Measurements from ENCODE around the gene SIM1. TPM values are rescaled to one million over a fixed set of nuclear protein-coding genes. Genes with fewer than 3 reads are reported as not detected.

Gene SIM1
- total RNA-seq, 4 donors from 2014 or later: not detected

- WGBS, 2 donors (ENCODE audit: low coverage in 1 of 2): 15 to 17% methylated on average over 3 of the region's 3 CpGs
- Histone ChIP-seq H3K27me3 (peaks cover 100% of the 10 kb centered on the region), H3K4me1 (peaks cover 0 to 24% (median 2%) of the 10 kb centered on the region in 3 donors)
These were observed 11.7 kb downstream of the SIM1 start for GRCh38 chr6:100452998-100453397.

GRCh38 chr6:100451577-100451976, 13.1 kb downstream of the SIM1 start:
- no peak for ATAC-seq
- H3K27me3 ChIP-seq: peaks cover 100% of the 10 kb centered on the region
- peaks cover 0 to 33% (median 7%) of the 10 kb centered on the region in 3 donors for H3K4me1 ChIP-seq
- no peak overlapping the region for H3K27ac ChIP-seq
- H3K9me3 ChIP-seq: peaks cover 0 to 19% (median 0%) of the 10 kb centered on the region in 3 donors
- H3K4me3 ChIP-seq: no peak overlapping the region
- WGBS, 2 donors (ENCODE audit: low coverage in 1 of 2): 41 to 64% methylated on average over 1 of the region's 1 CpG
- TF ChIP-seq EP300 (IDR thresholded peaks at IDR 0.05): no peak
- no peak for TF ChIP-seq POLR2A (IDR thresholded peaks at IDR 0.05)
- no peak for TF ChIP-seq POLR2AphosphoS5 (IDR thresholded peaks at IDR 0.05)
- no peak for TF ChIP-seq CTCF (IDR thresholded peaks at IDR 0.05)
- H3K36me3 ChIP-seq: no peaks in the 10 kb centered on the region

More at GRCh38 chr6:100452998-100453397, 11.7 kb downstream of the SIM1 start:
- Histone ChIP-seq H3K36me3 (no peaks in the 10 kb centered on the region), H3K4me3 (no peak overlapping the region), H3K9me3 (peaks cover 0 to 31% (median 0%) of the 10 kb centered on the region in 3 donors), H3K27ac (no peak overlapping the region)
- no peak for TF ChIP-seq EP300 (IDR thresholded peaks at IDR 0.05)
- TF ChIP-seq POLR2AphosphoS5 (IDR thresholded peaks at IDR 0.05): no peak
- TF ChIP-seq CTCF (IDR thresholded peaks at IDR 0.05): no peak
- no peak for TF ChIP-seq POLR2A (IDR thresholded peaks at IDR 0.05)
- ATAC-seq: no peak

- Histone ChIP-seq H3K27me3 (peaks cover 100% of the 10 kb centered on the region), H3K4me1 (peaks cover 0 to 26% (median 11%) of the 10 kb centered on the region in 3 donors), H3K9me3 (no peaks in the 10 kb centered on the region), H3K4me3 (no peak overlapping the region), H3K36me3 (no peaks in the 10 kb centered on the region), H3K27ac (no peak overlapping the region)
- WGBS, 2 donors (ENCODE audit: low coverage in 1 of 2): no CpG with 5 or more reads among the region's 38 CpGs
- ATAC-seq: no peak
- no peak for TF ChIP-seq POLR2A (IDR thresholded peaks at IDR 0.05)
- TF ChIP-seq POLR2AphosphoS5 (IDR thresholded peaks at IDR 0.05): no peak
These were observed 15.5 kb downstream of the SIM1 start for GRCh38 chr6:100449239-100449691.

- 10 to 20% methylated on average over 1 to 2 of the region's 47 CpGs for WGBS, 2 donors (ENCODE audit: low coverage in 1 of 2)
- H3K4me3 ChIP-seq: no peak overlapping the region
These were observed 16.6 kb downstream of the SIM1 start for GRCh38 chr6:100447900-100448748.

More at GRCh38 chr6:100447900-100448748, 16.6 kb downstream of the SIM1 start:
- H3K36me3 ChIP-seq: no peaks in the 10 kb centered on the region
- TF ChIP-seq POLR2AphosphoS5 (IDR thresholded peaks at IDR 0.05) (no peak), POLR2A (IDR thresholded peaks at IDR 0.05) (no peak), EP300 (IDR thresholded peaks at IDR 0.05) (no peak), CTCF (IDR thresholded peaks at IDR 0.05) (no peak)
- H3K9me3 ChIP-seq: no peaks in the 10 kb centered on the region
- H3K27ac ChIP-seq: no peak overlapping the region
- ATAC-seq: no peak
- peaks cover 0 to 21% (median 8%) of the 10 kb centered on the region in 3 donors for H3K4me1 ChIP-seq
- H3K27me3 ChIP-seq: peaks cover 100% of the 10 kb centered on the region
